GM21737 (cell line): ENCODE data around the gene NTRK3.
"Not testable (repeated sequence)": the region's sequence is repeated elsewhere in the genome, so short reads cannot be mapped to it uniquely, and the experiment has no call there.

Experiments
- ATAC-seq: cut with Tn5 transposase; IDR thresholded peaks from one replicate; pipeline ENCODE4 v1.9.1; 2021; ENCODE audit warnings: mild to moderate bottlenecking, moderate library complexity; ENCODE audit not compliant: unreplicated experiment

NTRK3 gene

GRCh38 chr15:88042047-88042446, 214.5 kb downstream of the NTRK3 start:
- no peak for ATAC-seq

DNA sequence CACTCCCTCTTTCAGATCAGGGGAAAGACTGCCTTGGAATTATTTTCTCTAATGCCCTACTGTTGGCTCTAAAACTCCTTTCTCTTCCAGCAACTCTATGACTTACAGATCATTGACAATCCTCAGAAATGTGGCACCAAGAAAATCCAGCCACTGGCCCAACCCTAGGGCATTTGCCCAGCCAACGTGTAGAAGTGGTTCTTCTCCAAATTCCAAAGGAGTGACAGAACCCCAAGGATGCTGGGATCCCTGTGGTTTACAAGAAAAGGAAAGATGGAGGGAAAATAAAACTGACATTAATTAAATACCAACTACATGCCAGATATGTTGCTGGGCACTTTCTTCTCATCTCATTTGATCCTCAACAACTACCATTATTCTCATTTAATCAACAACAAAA, 216.0 kb downstream of the NTRK3 start:
- ATAC-seq = no peak

- no peak for ATAC-seq
These were observed 218.3 kb downstream of the NTRK3 start for GRCh38 chr15:88038261-88038660.

GRCh38 chr15:88036154-88036839, 220.2 kb downstream of the NTRK3 start:
- ATAC-seq = no peak

- ATAC-seq = no peak
These were observed 221.2 kb downstream of the NTRK3 start for GRCh38 chr15:88035381-88035780.

- not testable (repeated sequence) for ATAC-seq
These were observed 223.1 kb downstream of the NTRK3 start for GRCh38 chr15:88033421-88033820.

DNA sequence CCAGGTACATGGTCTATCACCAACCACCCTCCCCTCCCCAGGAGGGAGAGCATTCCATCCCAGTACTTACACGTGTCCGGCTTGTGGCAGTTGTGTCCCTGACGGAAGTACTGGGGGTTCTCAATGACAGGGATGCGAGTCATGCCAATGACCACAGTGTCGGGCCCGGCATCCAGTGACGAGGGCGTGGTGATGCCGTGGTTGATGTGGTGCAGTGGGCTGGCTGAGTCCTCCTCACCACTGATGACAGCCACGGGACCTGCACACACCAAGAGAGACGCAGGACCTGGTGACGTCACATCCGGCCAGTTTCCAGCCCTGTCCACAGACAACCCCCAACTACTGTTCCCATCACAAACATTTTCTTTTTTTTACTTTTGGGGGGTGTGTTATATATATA, 223.8 kb downstream of the NTRK3 start:
- ATAC-seq = no peak

DNA sequence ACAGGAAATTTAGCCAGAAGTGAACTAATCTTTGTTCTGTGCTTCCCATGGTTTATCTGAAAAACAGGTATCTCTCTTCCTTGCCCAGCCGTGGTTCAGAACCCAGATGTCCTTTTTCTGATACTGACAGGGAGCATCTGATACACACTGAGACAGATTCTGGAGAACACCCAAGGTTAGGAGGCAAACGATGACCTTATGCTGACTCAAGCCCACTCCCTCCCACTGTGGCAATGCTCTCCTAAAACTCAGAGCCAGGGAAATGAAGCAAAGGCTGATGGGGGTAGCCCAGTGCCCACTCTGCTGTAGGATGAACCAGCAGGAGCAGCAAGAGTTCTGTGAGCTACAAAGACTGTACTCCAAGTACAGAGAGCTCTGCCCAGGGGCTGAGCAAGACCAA, 225.1 kb downstream of the NTRK3 start:
- ATAC-seq = no peak

DNA sequence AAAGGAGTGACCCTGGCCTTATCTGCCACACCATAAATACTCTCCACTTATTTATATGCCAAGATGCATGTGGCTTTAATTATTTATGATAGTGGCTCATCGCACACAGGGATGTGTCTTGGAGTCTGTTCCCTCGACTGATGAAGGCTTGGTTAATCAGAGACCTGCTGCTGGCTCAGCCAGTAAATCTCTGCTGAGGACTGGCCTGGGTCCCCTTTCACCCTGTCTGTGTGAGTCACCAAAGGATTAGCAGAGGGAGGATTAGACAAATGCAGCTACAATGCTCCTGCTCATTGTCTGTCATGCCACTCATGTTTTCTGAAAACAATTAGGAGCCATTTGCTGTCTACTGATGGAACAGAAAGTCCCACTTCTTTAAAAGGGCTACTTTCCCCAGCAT, 226.8 kb downstream of the NTRK3 start:
- ATAC-seq = no peak

GRCh38 chr15:88028024-88028423, 228.5 kb downstream of the NTRK3 start:
- no peak for ATAC-seq

DNA sequence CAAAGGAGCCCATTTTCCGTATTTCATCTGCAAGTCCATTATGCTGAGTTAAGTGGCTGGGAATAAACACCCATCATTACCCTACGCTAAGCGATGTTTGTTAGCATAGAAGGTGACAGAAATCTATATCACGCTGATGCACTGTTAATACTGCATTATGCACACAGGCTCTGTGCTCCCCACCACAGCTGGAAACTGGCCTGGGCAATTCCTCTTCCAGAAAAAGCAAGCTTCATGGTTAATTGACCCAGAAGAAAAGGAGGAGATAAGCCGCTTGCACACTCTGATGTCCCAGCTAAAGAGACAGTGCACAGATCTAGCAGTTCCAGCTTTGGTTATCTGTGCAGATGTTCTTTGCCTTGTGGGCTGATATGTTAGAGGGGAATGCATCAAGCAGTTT, 232.6 kb downstream of the NTRK3 start:
- no peak for ATAC-seq

DNA sequence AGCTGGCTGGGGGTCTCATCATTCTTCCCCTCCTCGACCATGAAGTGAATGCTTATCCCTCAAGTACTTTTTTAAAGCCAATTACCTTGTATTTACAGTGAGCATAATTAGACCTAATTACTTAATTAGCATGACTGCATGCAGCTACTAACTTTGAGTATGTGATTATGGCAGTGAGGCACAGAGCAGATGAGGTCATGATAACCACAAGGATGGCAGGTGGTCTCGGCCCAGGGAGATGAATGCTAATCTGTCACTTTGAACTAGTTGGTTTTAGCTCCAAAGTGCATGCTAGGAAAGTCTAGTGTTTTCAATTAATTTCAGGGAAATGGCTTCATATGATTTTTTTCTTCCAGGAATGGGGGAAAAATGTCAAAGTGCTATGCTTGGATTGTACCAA, 233.8 kb downstream of the NTRK3 start:
- no peak for ATAC-seq

DNA sequence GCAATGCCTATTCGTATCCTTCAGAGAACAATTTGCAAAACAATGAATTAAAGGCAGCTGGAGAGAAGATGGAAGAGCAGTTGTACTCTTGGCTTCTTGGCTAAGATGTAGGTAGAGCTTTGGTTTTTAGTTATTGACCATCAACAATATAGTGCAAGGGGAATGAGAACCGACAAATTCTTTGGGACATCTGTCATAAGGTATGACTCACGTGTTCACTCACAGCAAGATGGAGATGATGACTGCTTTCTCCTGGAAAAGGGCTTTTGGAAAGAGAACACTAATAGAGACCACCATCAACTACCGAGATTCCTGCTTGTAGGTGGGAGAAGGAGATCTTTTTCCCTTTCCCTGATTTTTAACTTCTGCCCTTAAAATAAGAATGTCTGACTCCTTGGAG, 234.9 kb downstream of the NTRK3 start:
- no peak for ATAC-seq

DNA sequence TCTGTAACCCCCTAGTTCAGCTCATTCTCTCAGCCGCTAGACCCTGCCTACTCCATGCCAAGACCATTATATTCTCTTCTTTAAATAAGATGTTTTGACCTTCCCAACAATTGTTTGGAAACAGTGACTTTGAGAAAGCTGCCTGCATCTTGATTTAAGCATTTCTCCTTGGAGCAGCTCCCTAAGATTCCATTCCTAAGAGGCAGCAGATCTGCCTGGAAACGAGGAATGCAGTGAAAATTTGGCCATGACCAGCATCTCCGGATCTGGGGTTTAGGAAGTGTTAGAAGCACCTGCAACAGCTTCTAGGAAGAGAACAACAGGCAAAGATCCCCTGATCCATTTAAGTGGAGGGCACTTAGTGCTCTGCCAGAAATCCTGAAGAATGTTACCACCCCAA, 235.7 kb downstream of the NTRK3 start:
- ATAC-seq = no peak

GRCh38 chr15:88019656-88020055, 236.9 kb downstream of the NTRK3 start:
- ATAC-seq = no peak

- no peak for ATAC-seq
These were observed 237.5 kb downstream of the NTRK3 start for GRCh38 chr15:88018869-88019641.

DNA sequence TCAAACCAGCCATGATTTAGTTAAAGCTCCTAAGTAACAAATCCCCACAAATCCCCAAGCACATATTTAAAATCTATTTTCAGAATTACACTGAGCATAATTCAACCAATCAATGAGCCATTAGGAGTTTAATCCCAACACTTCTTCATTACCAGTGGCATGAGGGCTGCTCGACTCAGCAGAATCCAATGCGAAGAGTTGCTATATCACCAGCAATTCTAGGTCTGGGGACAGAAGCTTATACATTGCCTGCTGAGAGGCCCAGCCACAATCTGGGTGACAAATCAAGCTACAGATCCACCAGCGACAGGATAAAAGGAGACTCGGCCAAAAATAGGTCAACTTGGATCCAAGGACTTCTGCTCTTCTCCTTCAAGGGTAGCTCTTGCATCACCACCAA, 238.8 kb downstream of the NTRK3 start:
- ATAC-seq = no peak

GRCh38 chr15:88016406-88016805, 240.1 kb downstream of the NTRK3 start:
- ATAC-seq = no peak

- ATAC-seq = no peak
These were observed 241.2 kb downstream of the NTRK3 start for GRCh38 chr15:88015228-88015860.

DNA sequence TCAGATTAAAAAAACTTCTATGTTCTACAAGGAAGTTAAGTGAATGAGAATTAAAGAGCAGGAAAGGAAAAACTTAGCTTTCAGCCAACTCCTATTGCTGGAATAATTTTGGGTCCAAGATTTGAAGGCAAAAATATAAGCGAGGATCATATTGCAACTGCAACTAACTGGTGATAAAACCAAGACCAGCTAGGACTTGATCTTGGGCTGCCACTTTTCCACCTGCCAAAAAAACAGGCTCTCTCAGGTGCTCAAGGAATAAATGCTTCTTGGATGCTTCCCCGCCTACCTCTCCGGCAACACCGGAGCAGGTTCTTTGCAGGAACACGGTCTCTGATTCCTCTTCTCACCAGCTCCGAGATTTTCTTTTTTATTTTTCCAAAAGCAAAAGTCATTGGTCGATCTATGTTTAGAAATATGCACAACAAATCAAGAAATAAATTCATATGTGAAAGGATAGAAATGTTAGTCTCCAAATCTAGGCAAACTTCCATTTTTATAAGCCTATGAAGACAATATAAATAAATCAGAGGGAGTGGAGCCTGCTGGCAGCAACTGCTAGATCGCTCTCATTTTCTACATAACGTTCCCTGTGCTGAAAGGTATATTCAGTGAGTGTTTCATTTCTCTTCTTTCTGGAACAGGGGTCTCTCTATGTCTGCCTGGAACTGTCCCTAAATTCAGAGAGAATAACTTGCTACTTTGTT, 241.9 kb downstream of the NTRK3 start:
- ATAC-seq = no peak

DNA sequence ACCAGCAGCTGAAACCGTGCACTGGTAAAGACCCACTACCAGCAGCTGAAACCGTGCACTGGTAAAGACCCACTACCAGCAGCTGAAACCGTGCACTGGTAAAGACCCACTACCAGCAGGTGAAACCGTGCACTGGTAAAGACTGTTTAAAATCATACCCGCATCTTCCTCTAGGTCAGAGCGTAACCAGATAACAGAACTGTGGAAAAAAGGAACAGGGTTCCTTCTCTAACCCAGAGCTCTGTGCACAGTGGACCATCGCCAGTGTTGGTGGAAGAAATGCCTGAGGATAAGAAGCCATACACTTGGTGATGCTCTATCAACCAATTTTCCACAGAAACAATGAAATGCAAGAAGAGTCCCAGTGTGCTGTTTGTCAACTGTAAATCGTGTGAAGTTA, 243.4 kb downstream of the NTRK3 start:
- ATAC-seq = no peak
